Prostate gland (tissue), 2 donors: Measurements from ENCODE around the gene RNF220. TPM values are rescaled to one million over a fixed set of nuclear protein-coding genes. Genes with fewer than 3 reads are reported as not detected.

Experiments used
- DNase-seq: peaks from one replicate; pipeline ENCODE4 v3.0.0-alpha.2; 2019; ENCODE audit warnings: low spot score
- H3K27ac ChIP-seq, 2 donors: fragments of 200-600 bp; sonication (generic); 2 replicates each; pipeline ENCODE4 v1.5.1; 2017 to 2019
- H3K27me3 ChIP-seq: fragments of 200-600 bp; sonication (generic); replicated peaks from 2 replicates; pipeline ENCODE4 v1.5.1; 2019; ENCODE audit not compliant: insufficient read depth
- H3K36me3 ChIP-seq, 2 donors: fragments of 200-600 bp; sonication (generic); 1 replicate in 1 of 2; 2 replicates in 1 of 2; pipeline versions ENCODE4 v1.5.1 to v1.8.1; 2017 to 2019
- H3K4me1 ChIP-seq: fragments of 200-600 bp; sonication (generic); replicated peaks from 2 replicates; pipeline ENCODE4 v1.5.1; 2019
- H3K4me3 ChIP-seq, 2 donors: fragments of 200-600 bp; sonication (generic); 2 replicates each; pipeline ENCODE4 v1.5.1; 2017 to 2019
- H3K9me3 ChIP-seq: fragments of 200-600 bp; sonication (generic); 2 replicates; pipeline ENCODE4 v1.5.1; 2017
- POLR2A ChIP-seq: fragments of 450-650 bp; IDR thresholded peaks from one replicate; pipeline ENCODE4 v1.6.1; 2016; ENCODE audit warnings: antibody characterized with exemption, mild to moderate bottlenecking
- POLR2AphosphoS5 ChIP-seq: sonication (generic); formaldehyde crosslinking; IDR thresholded peaks from one replicate; pipeline ENCODE4 v1.6.1; 2017; ENCODE audit warnings: antibody characterized with exemption
- WGBS: methylation state at CpG from one replicate; pipeline ENCODE4 v1.1.5; 2018; 5-methylcytosine and 5-hydroxymethylcytosine counted together
- intact Hi-C: fragments of 100-400 bp; cut with DNase I; formaldehyde crosslinking; loops from one replicate; pipeline ENCODE4 v1.14.2; 2022
- total RNA-seq, 2 donors: library from RNA; depleted of rRNA; stranded (reverse); fragments of >200 nt; gene quantifications; one replicate each; pipeline ENCODE4 v1.1.0, GENCODE V29; 2016
- TF ChIP-seq, protein P1 (sequence below), 4 experiments: fragments of 200-600 bp in 2 of 4; fragments of 450-650 bp in 2 of 4; sonication (generic) in 2 of 4; IDR thresholded peaks; 1 replicate in 3 of 4; 2 replicates in 1 of 4; pipeline ENCODE4 v1.5.1; 2016 to 2019; ENCODE audit warnings: antibody characterized with exemption in 4 of 4, mild to moderate bottlenecking in 2 of 4, moderate library complexity in 2 of 4

RNF220 gene
- total RNA-seq, 2 donors from 2014 or later, result 116 to 147 TPM

DNA sequence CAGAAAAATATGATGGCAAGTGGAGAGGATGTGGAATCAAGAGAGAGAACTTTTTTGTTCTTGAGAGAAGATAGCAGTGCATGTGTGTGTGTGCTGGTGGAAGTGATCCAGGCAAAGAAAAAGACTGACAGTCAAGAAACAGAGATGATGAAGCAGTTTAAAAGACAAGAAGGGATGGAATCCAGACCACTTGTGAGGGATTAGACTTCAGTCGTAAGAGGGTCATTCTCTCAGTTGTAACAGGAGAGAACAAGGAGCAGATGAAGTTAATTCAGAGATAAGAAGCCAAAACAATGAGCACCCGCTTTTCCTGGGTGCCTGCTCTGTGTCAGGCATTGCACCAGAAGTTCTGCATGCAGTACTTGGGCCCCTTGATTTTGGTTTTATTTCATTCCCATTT is 76.6 kb downstream of the RNF220 start:
- no peaks in the 10 kb centered on the region for H3K4me1 ChIP-seq
- H3K36me3 ChIP-seq, result no peaks in the 10 kb centered on the region
- TF ChIP-seq POLR2A (no peak), POLR2AphosphoS5 (no peak)
- TF ChIP-seq, protein P1, sequence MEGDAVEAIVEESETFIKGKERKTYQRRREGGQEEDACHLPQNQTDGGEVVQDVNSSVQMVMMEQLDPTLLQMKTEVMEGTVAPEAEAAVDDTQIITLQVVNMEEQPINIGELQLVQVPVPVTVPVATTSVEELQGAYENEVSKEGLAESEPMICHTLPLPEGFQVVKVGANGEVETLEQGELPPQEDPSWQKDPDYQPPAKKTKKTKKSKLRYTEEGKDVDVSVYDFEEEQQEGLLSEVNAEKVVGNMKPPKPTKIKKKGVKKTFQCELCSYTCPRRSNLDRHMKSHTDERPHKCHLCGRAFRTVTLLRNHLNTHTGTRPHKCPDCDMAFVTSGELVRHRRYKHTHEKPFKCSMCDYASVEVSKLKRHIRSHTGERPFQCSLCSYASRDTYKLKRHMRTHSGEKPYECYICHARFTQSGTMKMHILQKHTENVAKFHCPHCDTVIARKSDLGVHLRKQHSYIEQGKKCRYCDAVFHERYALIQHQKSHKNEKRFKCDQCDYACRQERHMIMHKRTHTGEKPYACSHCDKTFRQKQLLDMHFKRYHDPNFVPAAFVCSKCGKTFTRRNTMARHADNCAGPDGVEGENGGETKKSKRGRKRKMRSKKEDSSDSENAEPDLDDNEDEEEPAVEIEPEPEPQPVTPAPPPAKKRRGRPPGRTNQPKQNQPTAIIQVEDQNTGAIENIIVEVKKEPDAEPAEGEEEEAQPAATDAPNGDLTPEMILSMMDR (IDR thresholded peaks at IDR 0.05), result no peak
- no peaks in the 10 kb centered on the region for H3K27me3 ChIP-seq
- DNase-seq, result no peak
- no peak overlapping the region for H3K4me3 ChIP-seq
- 78% methylated on average over 2 of the region's 2 CpGs for WGBS
- no peaks in the 10 kb centered on the region for H3K9me3 ChIP-seq
- no peak overlapping the region for H3K27ac ChIP-seq
- intact Hi-C loops, result no loop called here

DNA sequence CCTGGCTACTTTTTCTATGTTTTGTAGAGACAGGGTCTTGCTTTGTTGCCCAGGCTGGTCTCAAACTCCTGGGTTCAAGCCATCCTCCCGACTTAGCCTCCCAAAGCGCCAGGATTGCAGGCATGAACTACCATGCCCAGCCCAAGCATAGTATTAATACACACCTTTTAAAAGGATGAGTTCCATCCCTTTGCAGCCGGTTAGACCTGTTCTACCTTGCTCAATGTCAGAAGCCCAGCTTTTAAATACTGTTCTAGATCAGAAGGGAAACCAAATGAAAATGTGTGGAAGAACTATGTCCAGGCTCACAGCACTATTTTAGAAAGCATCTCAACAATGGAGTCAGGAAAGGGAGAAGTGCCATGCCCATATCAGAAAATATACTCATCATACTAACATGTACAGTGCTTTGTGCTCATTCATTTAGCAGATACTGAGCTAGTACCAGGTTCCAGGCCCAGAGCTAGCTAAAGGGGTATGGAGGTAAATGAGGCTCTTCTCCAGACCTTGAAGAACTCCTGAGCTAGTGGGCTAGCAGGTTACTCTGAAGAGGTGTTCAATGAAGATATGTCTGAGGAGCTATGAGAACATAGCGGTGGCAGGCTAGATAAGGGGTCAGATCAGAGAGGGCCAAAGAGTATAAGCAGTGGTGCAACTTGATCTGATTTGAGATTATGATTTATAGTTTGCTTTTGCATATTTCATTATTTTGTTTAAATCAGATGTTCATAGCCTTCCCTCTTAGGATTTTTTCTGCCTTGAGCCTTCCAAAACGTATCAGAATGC is 78.2 kb downstream of the RNF220 start:
- intact Hi-C loops, result no loop called here

DNA sequence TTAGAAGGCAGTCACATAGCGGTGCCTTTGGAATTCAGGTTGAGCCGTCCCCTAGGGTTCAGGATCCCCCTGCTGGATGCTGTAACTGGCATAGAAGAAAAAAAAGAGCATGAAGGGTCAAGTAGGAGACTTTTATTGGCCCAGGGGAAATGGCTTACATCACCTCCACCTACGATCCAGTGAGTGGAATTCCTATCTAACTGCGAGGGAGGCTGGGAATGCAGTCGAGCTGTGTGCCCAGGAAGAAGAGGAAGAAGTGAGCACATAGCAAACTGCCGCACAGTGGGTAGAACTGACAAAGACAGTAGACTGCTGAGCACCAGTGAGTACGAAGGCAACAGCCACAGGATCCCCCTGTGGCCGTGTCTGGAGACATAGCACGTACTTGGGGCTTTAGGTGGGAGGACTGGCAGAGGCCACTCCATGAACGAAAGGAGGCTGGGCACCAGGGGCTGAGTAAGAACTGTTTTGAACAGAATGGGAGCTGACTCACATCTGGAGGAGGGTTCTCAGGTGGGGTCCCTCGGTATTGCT is 79.2 kb downstream of the RNF220 start:
- no peaks in the 10 kb centered on the region for H3K4me1 ChIP-seq
- no peak for DNase-seq
- H3K27ac ChIP-seq, result no peak overlapping the region
- TF ChIP-seq, protein P1 (IDR thresholded peaks at IDR 0.05), result no peak
- TF ChIP-seq POLR2A, result no peak
- no peak for TF ChIP-seq POLR2AphosphoS5
- H3K27me3 ChIP-seq, result no peaks in the 10 kb centered on the region
- intact Hi-C loops, result no loop called here
- no peaks in the 10 kb centered on the region for H3K36me3 ChIP-seq
- no peak overlapping the region for H3K4me3 ChIP-seq
- no peaks in the 10 kb centered on the region for H3K9me3 ChIP-seq
- 78% methylated on average over 11 of the region's 11 CpGs for WGBS

More for the DNA sequence above, 78.2 kb downstream of the RNF220 start:
- no peaks in the 10 kb centered on the region for H3K4me1 ChIP-seq
- no peaks in the 10 kb centered on the region for H3K27me3 ChIP-seq
- no peaks in the 10 kb centered on the region for H3K36me3 ChIP-seq
- 90% methylated on average over 5 of the region's 5 CpGs for WGBS
- no peak for DNase-seq
- no peak overlapping the region for H3K27ac ChIP-seq
- no peak for TF ChIP-seq POLR2AphosphoS5
- TF ChIP-seq, protein P1 (IDR thresholded peaks at IDR 0.05), result no peak
- no peak for TF ChIP-seq POLR2A
- H3K4me3 ChIP-seq, result no peak overlapping the region
- H3K9me3 ChIP-seq, result no peaks in the 10 kb centered on the region

DNA sequence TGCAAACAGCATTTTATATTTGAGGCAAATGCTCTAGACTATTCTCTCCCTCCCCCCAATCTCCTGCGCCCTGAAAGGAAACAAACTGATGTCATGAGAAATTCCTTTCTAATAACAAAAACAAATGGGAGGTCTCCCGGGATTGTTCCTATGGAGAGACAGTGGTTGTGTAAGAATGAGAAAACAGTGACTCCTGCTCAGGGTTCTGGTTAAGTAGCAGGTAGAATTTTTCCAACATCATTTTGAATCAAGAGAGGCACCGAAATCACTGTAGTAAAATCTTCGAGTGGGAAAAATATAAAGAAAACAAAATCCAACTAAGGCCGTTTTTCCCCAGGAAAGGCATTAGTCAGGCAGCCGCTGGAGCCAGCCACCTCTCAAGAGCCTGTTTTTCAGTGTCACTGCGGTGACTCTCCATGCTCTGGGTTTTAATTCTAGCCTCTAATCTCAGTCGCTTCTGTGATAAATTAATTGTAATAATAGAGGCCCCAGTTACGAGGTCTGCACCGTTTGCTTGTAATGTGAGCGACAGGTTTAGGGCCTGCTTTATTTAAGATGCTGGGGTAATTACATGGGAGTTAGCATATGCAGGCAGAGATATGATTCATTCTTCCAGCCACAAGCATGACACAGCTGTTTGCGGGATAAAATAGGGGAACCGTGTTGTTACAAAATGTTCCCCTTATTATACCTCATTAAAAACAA is 80.3 kb downstream of the RNF220 start:
- no peaks in the 10 kb centered on the region for H3K27me3 ChIP-seq
- H3K27ac ChIP-seq, result peak overlapping the region in 1 of 2 donors; percentile 6

More for the DNA sequence above, 80.3 kb downstream of the RNF220 start:
- H3K4me3 ChIP-seq, result no peak overlapping the region
- H3K36me3 ChIP-seq, result no peaks in the 10 kb centered on the region
- H3K4me1 ChIP-seq, result no peaks in the 10 kb centered on the region
- TF ChIP-seq, protein P1 (IDR thresholded peaks at IDR 0.05), result no peak
- TF ChIP-seq POLR2AphosphoS5, result peak; percentile 9
- WGBS, result 43% methylated on average over 13 of the region's 13 CpGs
- DNase-seq, result no peak
- no peaks in the 10 kb centered on the region for H3K9me3 ChIP-seq
- intact Hi-C loops, result no loop called here
